Lung microvascular endothelial cell (primary cell): ENCODE data around the gene ACVR1C. TPM values are rescaled to one million over a fixed set of nuclear protein-coding genes. Genes with fewer than 3 reads are reported as not detected.

Source experiments
- DNase-seq, 2 donors: peaks; one replicate each; pipeline versions ENCODE4 v3.0.0 to v3.0.0-alpha.2; 2010; ENCODE audit warnings: low read depth in 2 of 2
- total RNA-seq: library from RNA; depleted of rRNA; stranded (reverse); fragments of >200 nt; gene quantifications from 2 replicates; pipeline ENCODE4 v1.2.1, GENCODE V29; 2014

The ACVR1C gene
- total RNA-seq, 1 donor from 2014 or later: not detected

- DNase-seq: peak; percentile 23 to 50
Observed at GRCh38 chr2:157497638-157498314, 130.9 kb downstream of the ACVR1C start.

DNA sequence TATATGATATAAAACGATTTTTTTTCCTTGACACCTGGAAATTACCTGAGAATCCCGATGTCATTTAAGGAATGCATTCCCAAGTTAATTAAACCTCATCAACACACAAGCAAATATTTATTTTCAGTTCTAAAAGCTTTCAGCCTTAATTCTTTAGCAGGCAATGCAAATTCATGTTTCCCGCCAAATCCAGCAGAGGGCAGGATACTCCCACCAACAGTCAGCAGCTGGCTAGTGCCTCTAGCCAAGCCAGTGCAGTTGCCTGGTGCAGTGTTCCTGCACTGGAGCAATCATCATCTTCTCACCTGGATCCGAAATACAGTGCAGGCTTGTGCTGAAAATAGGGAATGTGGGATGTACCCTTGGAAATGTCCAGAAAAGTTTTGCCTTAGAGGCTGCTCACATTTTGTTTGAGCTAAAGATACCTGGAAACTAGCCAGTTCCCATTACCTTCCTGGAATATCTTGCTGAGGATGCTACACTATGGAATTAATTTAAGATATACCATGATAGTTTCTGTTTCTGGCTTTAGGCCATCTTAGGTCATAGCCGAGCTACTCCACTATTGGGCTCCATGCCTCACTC, 136.4 kb downstream of the ACVR1C start:
- DNase-seq: peak; percentile 64 to 72

- no peak for DNase-seq
Observed at GRCh38 chr2:157489983-157490382, 138.7 kb downstream of the ACVR1C start.

GRCh38 chr2:157488877-157489276, 139.8 kb downstream of the ACVR1C start:
- DNase-seq: no peak

DNA sequence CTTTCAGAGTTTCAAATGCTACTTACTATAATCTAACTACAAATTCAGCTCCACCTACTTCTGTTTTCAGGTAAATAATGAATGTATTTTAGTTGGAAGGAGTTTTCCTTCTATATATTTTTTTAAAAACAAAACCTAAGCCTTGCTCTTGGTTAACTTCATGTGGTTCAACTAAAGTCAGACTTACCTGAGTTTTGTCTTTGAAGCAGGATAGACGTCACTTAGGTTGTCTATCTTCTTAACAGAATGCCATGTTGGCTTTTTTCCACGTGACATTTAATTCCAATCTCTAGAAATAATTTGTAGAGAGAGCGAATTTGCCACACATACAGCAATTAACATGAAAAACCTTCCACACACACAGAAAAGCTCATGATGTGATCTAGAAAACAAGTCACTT, 140.9 kb downstream of the ACVR1C start:
- DNase-seq: no peak

- DNase-seq: no peak
Observed at GRCh38 chr2:157487271-157487610, 141.4 kb downstream of the ACVR1C start.

DNA sequence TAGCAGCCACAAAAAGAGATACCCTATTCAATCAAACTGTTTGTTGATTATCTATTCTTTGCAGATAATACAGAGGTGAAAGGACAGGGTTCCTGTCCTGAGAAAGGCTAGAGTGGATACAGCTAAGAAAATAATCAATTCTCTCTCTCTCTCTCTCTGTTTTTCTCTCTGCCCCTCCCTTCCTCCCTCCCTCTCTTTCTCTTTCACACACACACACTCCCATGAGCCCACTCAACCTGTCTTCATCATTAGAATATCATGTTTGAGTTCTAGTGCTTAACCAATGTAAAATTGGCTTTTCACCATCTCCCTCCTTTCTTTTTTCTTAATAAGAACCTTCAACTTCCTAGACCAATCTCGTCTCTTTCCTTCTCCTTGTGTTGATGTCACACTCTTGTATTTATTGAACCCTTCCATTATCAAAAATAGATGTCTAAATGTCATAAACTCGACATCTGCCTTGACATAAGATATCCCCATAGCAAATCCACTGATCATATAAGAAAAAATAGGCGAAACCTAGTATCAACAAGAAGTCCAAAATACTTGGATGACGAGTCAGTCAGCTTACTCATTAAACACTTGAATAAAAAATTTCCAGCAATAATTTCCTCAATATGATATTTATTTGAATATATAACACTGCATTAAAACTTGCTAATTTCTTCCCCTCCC, 141.9 kb downstream of the ACVR1C start:
- no peak for DNase-seq

- DNase-seq: no peak
Observed at GRCh38 chr2:157480182-157480961, 148.3 kb downstream of the ACVR1C start.

DNA sequence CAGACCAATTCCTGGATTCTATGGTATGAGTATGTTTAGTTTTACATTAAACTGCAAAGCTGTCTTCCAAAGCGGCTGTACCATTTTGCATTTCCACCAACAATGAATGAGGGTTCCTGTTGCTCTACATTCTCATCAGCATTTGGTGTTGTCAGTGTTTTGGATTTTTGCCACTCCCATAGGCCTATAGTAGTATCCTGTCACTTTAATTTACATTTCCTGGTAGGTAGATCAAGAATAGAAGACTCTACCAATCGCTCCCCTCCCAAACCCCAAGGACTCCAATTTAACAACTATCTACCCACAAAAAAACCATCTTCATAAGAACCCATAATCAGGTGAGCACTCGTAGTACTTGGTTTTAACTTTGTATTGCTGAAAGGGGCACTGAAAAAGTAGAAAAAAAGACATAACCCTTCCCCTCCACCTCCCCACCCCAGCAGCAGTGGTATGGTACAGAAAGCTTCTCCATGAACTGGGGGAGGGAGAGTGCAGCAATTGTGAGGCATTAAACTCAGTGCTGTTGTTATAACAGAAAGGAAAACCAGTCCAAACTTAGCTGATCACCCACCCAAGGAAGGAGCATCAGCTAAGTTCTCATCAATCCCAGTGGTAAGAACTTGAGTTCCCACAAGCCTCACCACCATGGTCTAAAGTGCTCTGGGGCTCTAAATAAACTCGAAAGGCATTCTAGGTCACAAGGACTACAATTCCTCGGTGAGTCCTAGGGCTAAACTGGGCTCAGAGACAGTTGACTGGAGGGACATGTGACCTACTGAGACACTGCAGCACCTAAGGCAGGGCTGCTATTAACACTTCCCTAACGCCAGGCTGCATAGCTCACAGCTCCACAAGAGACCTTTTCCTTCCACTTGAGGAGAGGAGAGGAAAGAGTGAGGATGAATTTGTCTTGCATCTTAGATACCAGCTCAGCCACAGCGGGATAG, 149.3 kb downstream of the ACVR1C start:
- no peak for DNase-seq

DNA sequence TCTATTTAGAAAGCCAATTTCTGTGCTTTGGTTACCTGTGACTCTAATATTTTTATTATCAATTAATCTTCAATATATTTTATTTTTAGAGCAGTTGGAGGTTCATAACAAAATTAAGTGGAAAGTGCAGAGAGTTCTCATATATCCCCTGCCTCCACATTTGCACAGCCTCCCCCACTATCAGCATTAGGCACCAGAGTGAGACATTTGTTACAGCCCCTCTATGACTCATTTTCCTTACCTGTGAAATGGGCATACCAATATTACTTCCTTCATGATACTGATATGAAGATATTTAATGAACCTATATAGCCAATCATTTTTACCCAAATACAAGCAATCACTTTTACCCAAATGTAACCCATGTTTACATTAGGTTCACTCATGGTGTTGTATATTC, 150.7 kb downstream of the ACVR1C start:
- no peak for DNase-seq

- no peak for DNase-seq
Observed at GRCh38 chr2:157476953-157477709, 151.5 kb downstream of the ACVR1C start.

Other genes starting within 250 kb of the ACVR1C start
- not detected in 2 replicates for gene CYTIP, start 184.8 kb downstream of the ACVR1C start, total RNA-seq
- 11.1 and 13.3 TPM in 2 replicates for gene ACVR1, start 247.5 kb upstream of the ACVR1C start, total RNA-seq